AG04450 (cell line): Measurements from ENCODE around the gene TMEM248. TPM values are rescaled to one million over a fixed set of nuclear protein-coding genes. Genes with fewer than 3 reads are reported as not detected.
"Not testable (repeated sequence)": the region's sequence is repeated elsewhere in the genome, so short reads cannot be mapped to it uniquely, and the experiment has no call there.

Experiments
- CTCF ChIA-PET: fragments of 300-600, 350-600 bp; formaldehyde crosslinking; extraction: SDS; loops from one replicate; lab custom pipeline; 2022; ENCODE audit warnings: antibody characterized with exemption, inconsistent platforms; lab: Charles Lee
- POLR2A ChIA-PET: fragments of 350-600 bp; formaldehyde crosslinking; extraction: SDS; loops from one replicate; lab custom pipeline; 2021; ENCODE audit warnings: antibody characterized with exemption, inconsistent platforms; lab: Yijun Ruan, JAX
- DNase-seq: peaks from one replicate; pipeline ENCODE4 v3.0.0-alpha.2; 2011; ENCODE audit warnings: low read depth, low spot score
- H3K27ac ChIP-seq: one replicate; pipeline ENCODE4 v1.5.1; 2012; ENCODE audit warnings: low read depth, low read length, control low read depth
- H3K27me3 ChIP-seq: one replicate; pipeline ENCODE4 v1.6.0; 2012; ENCODE audit warnings: low read length; ENCODE audit not compliant: control insufficient read depth, insufficient read depth
- H3K4me3 ChIP-seq: 2 replicates; pipeline ENCODE4 v1.5.1; 2011; ENCODE audit warnings: mild to moderate bottlenecking, low read depth, low read length, control low read depth
- H3K9me3 ChIP-seq: 2 replicates; pipeline ENCODE4 v1.5.1; 2012; ENCODE audit warnings: low read length; ENCODE audit not compliant: control insufficient read depth, insufficient read depth
- CTCF ChIP-seq: IDR thresholded peaks from 2 replicates; pipeline ENCODE4 v1.5.1; 2011; ENCODE audit warnings: low read depth, low read length, control low read depth, inconsistent platforms
- polyA plus RNA-seq: library from polyadenylated mRNA; depleted of rRNA; stranded (reverse); fragments of >200 nt; gene quantifications from 2 replicates; pipeline ENCODE4 v1.2.3, GENCODE V29; 2011

The TMEM248 gene
- polyA plus RNA-seq, 1 experiment, result 145 TPM

- CTCF ChIA-PET, result no interaction called here
- H3K9me3 ChIP-seq, result no peaks in the 10 kb centered on the region
- H3K4me3 ChIP-seq, result no peak overlapping the region
- DNase-seq, result no peak
- H3K27me3 ChIP-seq, result no peaks in the 10 kb centered on the region
- TF ChIP-seq CTCF, result no peak
- POLR2A ChIA-PET, result interaction anchor here (1.6 kb wide), 1 partner anchor 17 kb away, joined by 4 read pairs; the partner anchor contains the start of gene TMEM248
- H3K27ac ChIP-seq, result no peak overlapping the region
Observed at GRCh38 chr7:66903360-66904062, 17.5 kb upstream of the TMEM248 start.

GRCh38 chr7:66904063-66904593, 16.9 kb upstream of the TMEM248 start:
- no peak overlapping the region for H3K27ac ChIP-seq
- no peak for DNase-seq
- CTCF ChIA-PET, result no interaction called here
- POLR2A ChIA-PET, result no interaction called here
- no peaks in the 10 kb centered on the region for H3K9me3 ChIP-seq
- H3K27me3 ChIP-seq, result no peaks in the 10 kb centered on the region
- no peak overlapping the region for H3K4me3 ChIP-seq
- no peak for TF ChIP-seq CTCF

- no peak overlapping the region for H3K4me3 ChIP-seq
- CTCF ChIA-PET, result interaction anchor here (0.8 to 1.0 kb wide), 2 partner anchors 9 to 21 kb away, joined by 3 read pairs; no protein-coding TSS in a partner anchor
- TF ChIP-seq CTCF, result no peak
- no peaks in the 10 kb centered on the region for H3K9me3 ChIP-seq
- no peaks in the 10 kb centered on the region for H3K27me3 ChIP-seq
- POLR2A ChIA-PET, result interaction anchor here (1.6 kb wide), 1 partner anchor 16 kb away, joined by 6 read pairs; the partner anchor contains the start of gene TMEM248
- H3K27ac ChIP-seq, result no peak overlapping the region
- no peak for DNase-seq
Observed at GRCh38 chr7:66905278-66905677, 15.7 kb upstream of the TMEM248 start.

- no peak for DNase-seq
- no peak overlapping the region for H3K4me3 ChIP-seq
- ChIA-PET POLR2A (interaction anchor here (1.6 kb wide), 1 partner anchor 15 kb away, joined by 6 read pairs; the partner anchor contains the start of gene TMEM248), CTCF (interaction anchor here (0.8 to 1.0 kb wide), 2 partner anchors 10 to 21 kb away, joined by 3 read pairs; no protein-coding TSS in a partner anchor)
- peak; percentile 29; the same call in 1 of the 2 replicates for TF ChIP-seq CTCF
- no peaks in the 10 kb centered on the region for H3K9me3 ChIP-seq
- no peak overlapping the region for H3K27ac ChIP-seq
- H3K27me3 ChIP-seq, result no peaks in the 10 kb centered on the region
Observed at GRCh38 chr7:66905689-66906088, 15.3 kb upstream of the TMEM248 start.

GRCh38 chr7:66907731-66908130, 13.3 kb upstream of the TMEM248 start:
- ChIA-PET POLR2A (no interaction called here), CTCF (no interaction called here)
- H3K9me3 ChIP-seq, result no peaks in the 10 kb centered on the region
- H3K4me3 ChIP-seq, result no peak overlapping the region
- H3K27ac ChIP-seq, result no peak overlapping the region
- DNase-seq, result no peak
- no peaks in the 10 kb centered on the region for H3K27me3 ChIP-seq
- no peak for TF ChIP-seq CTCF

- H3K4me3 ChIP-seq, H3K9me3 ChIP-seq, POLR2A ChIA-PET, H3K27me3 ChIP-seq, H3K27ac ChIP-seq, CTCF ChIA-PET, DNase-seq: not testable (repeated sequence)
Observed at GRCh38 chr7:66908598-66908997, 12.4 kb upstream of the TMEM248 start.
